ENCODE measurements around the gene PEX12. TPM values are rescaled to one million over a fixed set of nuclear protein-coding genes. Genes with fewer than 3 reads are reported as not detected.
A peak's percentile ranks its signal among the peaks of the same experiment; 100 is the strongest.

The PEX12 gene
- total and polyA plus RNA-seq, 9 of the 15 experiments (the other 6 are each of a cell fraction or from before 2014, with no cell fraction given), result 4.0 to 12.4 (median 6.4) TPM

DNA sequence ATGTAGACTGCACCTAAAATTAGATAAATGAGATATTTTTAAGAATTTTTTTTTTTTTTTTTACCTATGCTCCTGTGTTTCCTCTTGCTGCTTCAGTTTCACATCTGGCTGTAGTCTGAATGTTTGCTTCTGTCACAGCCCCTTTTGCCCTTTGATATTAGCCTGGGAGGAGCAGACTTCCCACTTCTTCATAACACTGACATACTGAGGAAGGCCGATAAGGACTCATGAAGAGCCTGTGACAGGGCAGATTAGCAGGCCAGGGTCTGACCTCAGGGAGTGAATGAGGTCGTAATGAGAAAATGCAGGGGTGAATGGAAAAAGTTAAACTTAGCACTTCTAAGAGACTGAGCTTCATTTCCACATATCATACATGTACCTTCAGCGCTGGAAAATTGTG is 17.7 kb downstream of the PEX12 start, which contains the start of gene SLFN14 (continued):
- TF ChIP-seq, protein P1, sequence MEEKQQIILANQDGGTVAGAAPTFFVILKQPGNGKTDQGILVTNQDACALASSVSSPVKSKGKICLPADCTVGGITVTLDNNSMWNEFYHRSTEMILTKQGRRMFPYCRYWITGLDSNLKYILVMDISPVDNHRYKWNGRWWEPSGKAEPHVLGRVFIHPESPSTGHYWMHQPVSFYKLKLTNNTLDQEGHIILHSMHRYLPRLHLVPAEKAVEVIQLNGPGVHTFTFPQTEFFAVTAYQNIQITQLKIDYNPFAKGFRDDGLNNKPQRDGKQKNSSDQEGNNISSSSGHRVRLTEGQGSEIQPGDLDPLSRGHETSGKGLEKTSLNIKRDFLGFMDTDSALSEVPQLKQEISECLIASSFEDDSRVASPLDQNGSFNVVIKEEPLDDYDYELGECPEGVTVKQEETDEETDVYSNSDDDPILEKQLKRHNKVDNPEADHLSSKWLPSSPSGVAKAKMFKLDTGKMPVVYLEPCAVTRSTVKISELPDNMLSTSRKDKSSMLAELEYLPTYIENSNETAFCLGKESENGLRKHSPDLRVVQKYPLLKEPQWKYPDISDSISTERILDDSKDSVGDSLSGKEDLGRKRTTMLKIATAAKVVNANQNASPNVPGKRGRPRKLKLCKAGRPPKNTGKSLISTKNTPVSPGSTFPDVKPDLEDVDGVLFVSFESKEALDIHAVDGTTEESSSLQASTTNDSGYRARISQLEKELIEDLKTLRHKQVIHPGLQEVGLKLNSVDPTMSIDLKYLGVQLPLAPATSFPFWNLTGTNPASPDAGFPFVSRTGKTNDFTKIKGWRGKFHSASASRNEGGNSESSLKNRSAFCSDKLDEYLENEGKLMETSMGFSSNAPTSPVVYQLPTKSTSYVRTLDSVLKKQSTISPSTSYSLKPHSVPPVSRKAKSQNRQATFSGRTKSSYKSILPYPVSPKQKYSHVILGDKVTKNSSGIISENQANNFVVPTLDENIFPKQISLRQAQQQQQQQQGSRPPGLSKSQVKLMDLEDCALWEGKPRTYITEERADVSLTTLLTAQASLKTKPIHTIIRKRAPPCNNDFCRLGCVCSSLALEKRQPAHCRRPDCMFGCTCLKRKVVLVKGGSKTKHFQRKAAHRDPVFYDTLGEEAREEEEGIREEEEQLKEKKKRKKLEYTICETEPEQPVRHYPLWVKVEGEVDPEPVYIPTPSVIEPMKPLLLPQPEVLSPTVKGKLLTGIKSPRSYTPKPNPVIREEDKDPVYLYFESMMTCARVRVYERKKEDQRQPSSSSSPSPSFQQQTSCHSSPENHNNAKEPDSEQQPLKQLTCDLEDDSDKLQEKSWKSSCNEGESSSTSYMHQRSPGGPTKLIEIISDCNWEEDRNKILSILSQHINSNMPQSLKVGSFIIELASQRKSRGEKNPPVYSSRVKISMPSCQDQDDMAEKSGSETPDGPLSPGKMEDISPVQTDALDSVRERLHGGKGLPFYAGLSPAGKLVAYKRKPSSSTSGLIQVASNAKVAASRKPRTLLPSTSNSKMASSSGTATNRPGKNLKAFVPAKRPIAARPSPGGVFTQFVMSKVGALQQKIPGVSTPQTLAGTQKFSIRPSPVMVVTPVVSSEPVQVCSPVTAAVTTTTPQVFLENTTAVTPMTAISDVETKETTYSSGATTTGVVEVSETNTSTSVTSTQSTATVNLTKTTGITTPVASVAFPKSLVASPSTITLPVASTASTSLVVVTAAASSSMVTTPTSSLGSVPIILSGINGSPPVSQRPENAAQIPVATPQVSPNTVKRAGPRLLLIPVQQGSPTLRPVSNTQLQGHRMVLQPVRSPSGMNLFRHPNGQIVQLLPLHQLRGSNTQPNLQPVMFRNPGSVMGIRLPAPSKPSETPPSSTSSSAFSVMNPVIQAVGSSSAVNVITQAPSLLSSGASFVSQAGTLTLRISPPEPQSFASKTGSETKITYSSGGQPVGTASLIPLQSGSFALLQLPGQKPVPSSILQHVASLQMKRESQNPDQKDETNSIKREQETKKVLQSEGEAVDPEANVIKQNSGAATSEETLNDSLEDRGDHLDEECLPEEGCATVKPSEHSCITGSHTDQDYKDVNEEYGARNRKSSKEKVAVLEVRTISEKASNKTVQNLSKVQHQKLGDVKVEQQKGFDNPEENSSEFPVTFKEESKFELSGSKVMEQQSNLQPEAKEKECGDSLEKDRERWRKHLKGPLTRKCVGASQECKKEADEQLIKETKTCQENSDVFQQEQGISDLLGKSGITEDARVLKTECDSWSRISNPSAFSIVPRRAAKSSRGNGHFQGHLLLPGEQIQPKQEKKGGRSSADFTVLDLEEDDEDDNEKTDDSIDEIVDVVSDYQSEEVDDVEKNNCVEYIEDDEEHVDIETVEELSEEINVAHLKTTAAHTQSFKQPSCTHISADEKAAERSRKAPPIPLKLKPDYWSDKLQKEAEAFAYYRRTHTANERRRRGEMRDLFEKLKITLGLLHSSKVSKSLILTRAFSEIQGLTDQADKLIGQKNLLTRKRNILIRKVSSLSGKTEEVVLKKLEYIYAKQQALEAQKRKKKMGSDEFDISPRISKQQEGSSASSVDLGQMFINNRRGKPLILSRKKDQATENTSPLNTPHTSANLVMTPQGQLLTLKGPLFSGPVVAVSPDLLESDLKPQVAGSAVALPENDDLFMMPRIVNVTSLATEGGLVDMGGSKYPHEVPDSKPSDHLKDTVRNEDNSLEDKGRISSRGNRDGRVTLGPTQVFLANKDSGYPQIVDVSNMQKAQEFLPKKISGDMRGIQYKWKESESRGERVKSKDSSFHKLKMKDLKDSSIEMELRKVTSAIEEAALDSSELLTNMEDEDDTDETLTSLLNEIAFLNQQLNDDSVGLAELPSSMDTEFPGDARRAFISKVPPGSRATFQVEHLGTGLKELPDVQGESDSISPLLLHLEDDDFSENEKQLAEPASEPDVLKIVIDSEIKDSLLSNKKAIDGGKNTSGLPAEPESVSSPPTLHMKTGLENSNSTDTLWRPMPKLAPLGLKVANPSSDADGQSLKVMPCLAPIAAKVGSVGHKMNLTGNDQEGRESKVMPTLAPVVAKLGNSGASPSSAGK (IDR thresholded peaks at IDR 0.05), result no peak
- TF ChIP-seq PHF21A (IDR thresholded peaks at IDR 0.05; ENCODE audit: borderline replicate concordance, low read depth) (no peak), HMBOX1 (IDR thresholded peaks at IDR 0.05) (peak; percentile 53; the same call in 1 of the 2 replicates), CBFB (CRISPR knock-in tag; IDR thresholded peaks at IDR 0.05) (no peak), MXI1 (IDR thresholded peaks at IDR 0.05; ENCODE audit: low read depth, low read length) (peak; percentile 70; the same call in 1 of the 2 replicates), NFIC (IDR thresholded peaks at IDR 0.05) (peak; percentile 95), PML (IDR thresholded peaks at IDR 0.05; ENCODE audit: low read length) (peak; percentile 99), NKRF (IDR thresholded peaks at IDR 0.05; ENCODE audit: borderline replicate concordance) (no peak), E2F3 (CRISPR knock-in tag; IDR thresholded peaks at IDR 0.05) (no peak), FOS (IDR thresholded peaks at IDR 0.05; ENCODE audit: extremely low read depth, insufficient read length) (no peak)

Data from K562 (cell line).